GM23338 (cell line): Measurements from ENCODE around the gene ZC2HC1B. TPM values are rescaled to one million over a fixed set of nuclear protein-coding genes. Genes with fewer than 3 reads are reported as not detected.

ENCODE experiments used
- ATAC-seq: fragments of 200-7000 bp; cut with Tn5 transposase; 3 replicates; pipeline ENCODE4 v1.9.1; 2020
- DNase-seq: peaks from one replicate; pipeline ENCODE4 v3.0.0-alpha.2; 2015; ENCODE audit warnings: low spot score
- H2AFZ ChIP-seq: fragments of 200-600 bp; sonication (generic); 2 replicates; pipeline ENCODE4 v1.8.0; 2016; ENCODE audit warnings: antibody characterized with exemption, mild to moderate bottlenecking, moderate library complexity
- H3F3A ChIP-seq: fragments of 200-600 bp; sonication (generic); replicated peaks from 2 replicates; pipeline ENCODE4 v1.8.0; 2017; ENCODE audit warnings: antibody characterized with exemption, mixed run types, low read depth
- H3K27ac ChIP-seq: fragments of 200-600 bp; sonication (generic); 2 replicates; pipeline ENCODE4 v1.6.1; 2016; ENCODE audit warnings: low read depth
- H3K27me3 ChIP-seq: fragments of 200-600 bp; sonication (generic); 2 replicates; pipeline ENCODE4 v1.8.0; 2016; ENCODE audit warnings: mild to moderate bottlenecking, mixed run types, moderate library complexity; ENCODE audit not compliant: insufficient read depth
- H3K36me3 ChIP-seq: fragments of 200-600 bp; sonication (generic); 2 replicates; pipeline ENCODE4 v1.8.0; 2016; ENCODE audit warnings: mild to moderate bottlenecking; ENCODE audit not compliant: insufficient read depth
- H3K4me1 ChIP-seq: fragments of 200-600 bp; sonication (generic); 2 replicates; pipeline ENCODE4 v1.8.0; 2016; ENCODE audit warnings: mild to moderate bottlenecking, moderate library complexity; ENCODE audit not compliant: insufficient read depth
- H3K4me2 ChIP-seq: fragments of 200-600 bp; sonication (generic); 2 replicates; pipeline ENCODE4 v1.7.1; 2017; ENCODE audit warnings: mixed run types
- H3K4me3 ChIP-seq: fragments of 200-600 bp; sonication (generic); 2 replicates; pipeline ENCODE4 v1.6.1; 2016; ENCODE audit warnings: mixed run types
- H3K79me2 ChIP-seq: fragments of 200-600 bp; sonication (generic); replicated peaks from 2 replicates; pipeline ENCODE4 v1.8.0; 2017; ENCODE audit warnings: mild to moderate bottlenecking; ENCODE audit not compliant: insufficient read depth
- H3K9me2 ChIP-seq: fragments of 200-600 bp; sonication (generic); 2 replicates; pipeline ENCODE4 v1.8.0; 2017; ENCODE audit not compliant: insufficient read depth
- H4K20me1 ChIP-seq: fragments of 200-600 bp; sonication (generic); replicated peaks from 2 replicates; pipeline ENCODE4 v1.8.0; 2017; ENCODE audit warnings: mild to moderate bottlenecking; ENCODE audit not compliant: insufficient read depth
- H3K27ac Mint-ChIP-seq: 2 replicates; pipeline ENCODE4 v1.8.0; 2020; ENCODE audit warnings: inconsistent platforms, mild to moderate bottlenecking, moderate library complexity, mixed read lengths
- H3K27me3 Mint-ChIP-seq: 3 replicates; pipeline ENCODE4 v1.8.0; 2022; ENCODE audit warnings: low read depth, mild to moderate bottlenecking, moderate library complexity, mixed read lengths, inconsistent platforms; ENCODE audit not compliant: insufficient read depth, poor library complexity
- H3K36me3 Mint-ChIP-seq: 3 replicates; pipeline ENCODE4 v1.8.0; 2021; ENCODE audit warnings: low read depth, mild to moderate bottlenecking, inconsistent platforms, moderate library complexity, mixed read lengths
- H3K4me1 Mint-ChIP-seq: 3 replicates; pipeline ENCODE4 v1.8.0; 2020; ENCODE audit warnings: mild to moderate bottlenecking, inconsistent platforms, mixed read lengths
- H3K4me3 Mint-ChIP-seq: 3 replicates; pipeline ENCODE4 v1.8.0; 2021; ENCODE audit warnings: moderate library complexity, mild to moderate bottlenecking, inconsistent platforms, mixed read lengths
- H3K9me3 Mint-ChIP-seq: 3 replicates; pipeline ENCODE4 v1.8.0; 2020; ENCODE audit warnings: moderate library complexity, mild to moderate bottlenecking, inconsistent platforms, mixed read lengths
- CREB1 ChIP-seq: fragments of 250-450 bp; sonication (Bioruptor Pico); IDR thresholded peaks from 2 replicates; pipeline ENCODE4 v1.5.0; 2020; ENCODE audit warnings: low read depth, mild to moderate bottlenecking, moderate library complexity
- CTCF ChIP-seq, 2 experiments: fragments of 200-600 bp in 1 of 2; sonication (generic) in 1 of 2; conservative IDR thresholded peaks; 2 replicates each; pipeline versions ENCODE4 v1.5.1 to v1.6.1; 2016 to 2017; ENCODE audit warnings: antibody characterized with exemption in 2 of 2, low read depth in 2 of 2, mild to moderate bottlenecking in 2 of 2, moderate library complexity in 1 of 2
- ETS1 ChIP-seq: IDR thresholded peaks from 2 replicates; pipeline ENCODE4 v1.6.1; 2016; ENCODE audit warnings: antibody characterized with exemption
- EZH2 ChIP-seq: fragments of 200-600 bp; sonication (generic); IDR thresholded peaks from one replicate; pipeline ENCODE4 v1.8.0; 2017; ENCODE audit warnings: antibody characterized with exemption, mild to moderate bottlenecking, low read depth; ENCODE audit not compliant: unreplicated experiment
- EZH2phosphoT487 ChIP-seq: fragments of 200-600 bp; sonication (generic); IDR thresholded peaks from one replicate; pipeline ENCODE4 v1.8.1; 2018; ENCODE audit warnings: antibody characterized with exemption; ENCODE audit not compliant: unreplicated experiment
- JUNB ChIP-seq: IDR thresholded peaks from one replicate; pipeline ENCODE4 v1.6.1; 2016; ENCODE audit warnings: antibody characterized with exemption; ENCODE audit not compliant: unreplicated experiment
- NANOG ChIP-seq: IDR thresholded peaks from 2 replicates; pipeline ENCODE4 v1.6.1; 2016; ENCODE audit warnings: antibody characterized with exemption, borderline replicate concordance
- POLR2AphosphoS5 ChIP-seq: IDR thresholded peaks from 2 replicates; pipeline ENCODE4 v1.6.1; 2016; ENCODE audit warnings: antibody characterized with exemption, low read depth
- REST ChIP-seq: IDR thresholded peaks from one replicate; pipeline ENCODE4 v1.6.1; 2018; ENCODE audit warnings: antibody characterized with exemption; ENCODE audit not compliant: unreplicated experiment
- STAT1 ChIP-seq: IDR thresholded peaks from one replicate; pipeline ENCODE4 v1.6.1; 2016; ENCODE audit warnings: antibody characterized with exemption; ENCODE audit not compliant: unreplicated experiment
- ZNF114 ChIP-seq: fragments of 250-450 bp; sonication (Bioruptor Pico); IDR thresholded peaks from 2 replicates; pipeline ENCODE4 v1.5.0; 2020; ENCODE audit warnings: mild to moderate bottlenecking, moderate library complexity
- ZNF331 ChIP-seq: fragments of 250-450 bp; sonication (Bioruptor Pico); IDR thresholded peaks from 2 replicates; pipeline ENCODE4 v1.5.0; 2020; ENCODE audit warnings: low read depth, mild to moderate bottlenecking, moderate library complexity
- ZNF462 ChIP-seq: fragments of 250-450 bp; sonication (Bioruptor Pico); IDR thresholded peaks from 2 replicates; pipeline ENCODE4 v1.5.0; 2020; ENCODE audit warnings: mild to moderate bottlenecking, moderate library complexity
- polyA plus RNA-seq: library from polyadenylated mRNA; unstranded; fragments of >200 nt; fragmentation: Nextera tagmentation; extraction: Ambion mirVana; gene quantifications from 2 replicates; pipeline ENCODE4 v1.2.1, GENCODE V29; 2016
- total RNA-seq: library from RNA; depleted of rRNA; stranded (reverse); fragments of >200 nt; shearing (Covaris generic); gene quantifications from 2 replicates; pipeline ENCODE4 v1.2.3, GENCODE V29; 2014

Gene ZC2HC1B
- total and polyA plus RNA-seq, 2 experiments from 2014 or later: not detected

- no peak overlapping the region; the same call in 1 of the 2 replicates for H3K27ac Mint-ChIP-seq
- no peaks in the 10 kb centered on the region for H3K27me3 ChIP-seq
- no peak overlapping the region for H3K4me2 ChIP-seq
- ATAC-seq (no peak), DNase-seq (no peak)
- H3K4me1 Mint-ChIP-seq: peaks cover 25% of the 10 kb centered on the region
- no peaks in the 10 kb centered on the region; the same call in 1 of the 2 replicates for H4K20me1 ChIP-seq
- TF ChIP-seq CREB1 (CRISPR knock-in tag) (no peak), EZH2phosphoT487 (no peak), ZNF462 (CRISPR knock-in tag) (no peak), ZNF331 (CRISPR knock-in tag) (no peak), ZNF114 (CRISPR knock-in tag) (no peak), ETS1 (no peak), STAT1 (no peak), EZH2 (no peak), POLR2AphosphoS5 (no peak), JUNB (no peak), REST (no peak), NANOG (no peak), CTCF (conservative IDR thresholded peaks at IDR 0.05; ENCODE audit: low read depth in 2 of 2) (no peak)
- H3K4me3 Mint-ChIP-seq: no peak overlapping the region
- H3K9me3 Mint-ChIP-seq: no peaks in the 10 kb centered on the region
- no peak overlapping the region for H3K27ac ChIP-seq
- no peaks in the 10 kb centered on the region for H3K36me3 ChIP-seq
- no peaks in the 10 kb centered on the region for H3F3A ChIP-seq
- H3K27me3 Mint-ChIP-seq: peaks cover 5% of the 10 kb centered on the region
- peaks cover 7% of the 10 kb centered on the region; the same call in 1 of the 3 replicates for H3K36me3 Mint-ChIP-seq
- peaks cover 18% of the 10 kb centered on the region for H3K4me1 ChIP-seq
- H3K4me3 ChIP-seq: no peak overlapping the region
- no peak overlapping the region for H2AFZ ChIP-seq
- H3K9me2 ChIP-seq: 0 out of 2 replicates have a peak, but pooled peaks cover 3% of the 10 kb centered on the region
- H3K79me2 ChIP-seq: no peaks in the 10 kb centered on the region
Measured at GRCh38 chr6:143821359-143821758, 42.9 kb upstream of the ZC2HC1B start.
